Measurements from ENCODE around the gene ACOT2.
"Not testable (repeated sequence)": the region's sequence is repeated elsewhere in the genome, so short reads cannot be mapped to it uniquely, and the experiment has no call there.

DNA sequence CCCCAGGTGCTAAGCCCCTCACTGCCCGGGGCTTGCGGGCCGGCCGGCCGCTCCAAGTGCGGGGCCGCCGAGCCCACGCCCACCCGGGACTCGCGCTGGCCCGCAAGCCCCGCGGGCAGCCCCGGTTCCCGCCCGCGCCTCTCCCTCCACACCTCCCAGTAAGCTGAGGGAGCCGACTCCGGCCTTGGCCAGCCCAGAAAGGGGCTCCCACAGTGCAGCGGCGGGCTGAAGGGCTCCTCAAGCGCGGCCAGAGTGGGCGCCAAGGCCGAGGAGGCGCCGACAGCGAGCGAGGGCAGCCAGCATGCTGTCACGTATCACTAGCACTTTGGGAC, 21.6 kb downstream of the ACOT2 start:
- TF ChIP-seq, protein P1, sequence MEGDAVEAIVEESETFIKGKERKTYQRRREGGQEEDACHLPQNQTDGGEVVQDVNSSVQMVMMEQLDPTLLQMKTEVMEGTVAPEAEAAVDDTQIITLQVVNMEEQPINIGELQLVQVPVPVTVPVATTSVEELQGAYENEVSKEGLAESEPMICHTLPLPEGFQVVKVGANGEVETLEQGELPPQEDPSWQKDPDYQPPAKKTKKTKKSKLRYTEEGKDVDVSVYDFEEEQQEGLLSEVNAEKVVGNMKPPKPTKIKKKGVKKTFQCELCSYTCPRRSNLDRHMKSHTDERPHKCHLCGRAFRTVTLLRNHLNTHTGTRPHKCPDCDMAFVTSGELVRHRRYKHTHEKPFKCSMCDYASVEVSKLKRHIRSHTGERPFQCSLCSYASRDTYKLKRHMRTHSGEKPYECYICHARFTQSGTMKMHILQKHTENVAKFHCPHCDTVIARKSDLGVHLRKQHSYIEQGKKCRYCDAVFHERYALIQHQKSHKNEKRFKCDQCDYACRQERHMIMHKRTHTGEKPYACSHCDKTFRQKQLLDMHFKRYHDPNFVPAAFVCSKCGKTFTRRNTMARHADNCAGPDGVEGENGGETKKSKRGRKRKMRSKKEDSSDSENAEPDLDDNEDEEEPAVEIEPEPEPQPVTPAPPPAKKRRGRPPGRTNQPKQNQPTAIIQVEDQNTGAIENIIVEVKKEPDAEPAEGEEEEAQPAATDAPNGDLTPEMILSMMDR (optimal IDR thresholded peaks at IDR 0.05 in 1 of 3, IDR thresholded peaks at IDR 0.05 in 1 of 3, conservative IDR thresholded peaks at IDR 0.05 in 1 of 3; ENCODE audit: extremely low read depth in 1 of 3, insufficient read depth in 2 of 3, low read length in 3 of 3): not testable (repeated sequence)
- not testable (repeated sequence) for TF ChIP-seq EZH2 (IDR thresholded peaks at IDR 0.05; ENCODE audit: low read length)
